Measurements from ENCODE around the gene ROCK1. TPM values are rescaled to one million over a fixed set of nuclear protein-coding genes. Genes with fewer than 3 reads are reported as not detected.

Gene ROCK1
- total RNA-seq, 2 donors from 2014 or later, result 27.7 to 43.1 TPM

DNA sequence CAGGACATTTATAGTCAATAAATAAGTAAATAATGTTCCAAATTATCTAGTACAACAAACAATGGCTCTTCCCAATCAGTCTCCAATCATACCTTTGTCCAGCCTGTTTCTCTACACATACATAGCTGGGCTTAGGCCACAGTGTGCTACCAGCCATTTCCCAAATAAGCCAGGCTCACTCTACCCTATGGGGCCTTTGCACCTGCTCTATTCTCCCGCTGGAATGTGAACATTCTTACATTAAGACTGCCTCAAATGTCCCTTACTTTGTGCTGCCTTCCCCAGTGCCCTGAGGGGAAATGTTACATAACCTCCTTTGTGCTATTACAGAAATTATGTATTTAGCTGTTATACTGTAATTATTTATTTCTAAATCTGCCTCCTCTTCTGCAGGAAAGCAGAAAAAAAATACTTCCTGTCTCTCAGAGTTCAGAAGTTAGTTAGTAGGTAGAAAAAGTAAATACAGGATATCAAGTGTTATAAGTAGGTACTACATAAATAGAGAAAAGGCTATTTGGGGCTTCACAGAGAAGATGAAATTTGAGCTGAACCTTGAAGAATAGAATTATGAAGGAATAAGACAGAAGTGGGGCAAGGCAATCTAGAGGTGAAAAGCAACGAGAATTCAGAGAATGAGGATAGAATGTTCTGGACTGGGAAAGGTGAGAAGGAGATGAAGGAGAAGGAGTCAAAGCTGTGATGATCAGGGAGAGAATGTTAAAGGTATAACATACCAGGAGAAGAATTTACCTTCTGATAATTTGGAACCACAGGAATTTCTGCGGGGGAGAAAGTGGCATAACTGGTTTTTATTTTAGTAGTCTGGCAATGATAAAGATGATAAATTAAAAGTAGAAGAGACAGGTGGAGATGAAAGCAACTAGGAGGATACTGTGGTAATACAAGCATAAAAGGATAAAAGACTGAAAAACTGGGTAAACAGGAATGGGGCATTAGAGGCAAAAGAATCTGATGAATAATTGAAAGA, 37.0 kb downstream of the ROCK1 start:
- no peaks in the 10 kb centered on the region for H3K27me3 ChIP-seq
- TF ChIP-seq CTCF (IDR thresholded peaks at IDR 0.05), result no peak
- no peak for TF ChIP-seq POLR2A (IDR thresholded peaks at IDR 0.05)
- intact Hi-C loops (cut with DNase I), result no loop called here
- 38 to 43% methylated on average over 3 of the region's 3 CpGs for WGBS, 2 donors
- H3K27ac ChIP-seq, result peak overlapping the region in 1 of 4 donors; percentile 54
- H3K9me3 ChIP-seq, result no peaks in the 10 kb centered on the region
- no peak overlapping the region for H3K4me3 ChIP-seq
- no peaks in the 10 kb centered on the region for H3K36me3 ChIP-seq (replicated peaks in 1 of 2; ENCODE audit: insufficient read depth in 1 of 2, low read depth in 2 of 2)
- peaks cover 48% of the 10 kb centered on the region for H3K4me1 ChIP-seq
- peak; percentile 27 for ATAC-seq
- DNase-seq, result no peak

- no peak for DNase-seq
- Histone ChIP-seq H3K36me3 (replicated peaks in 1 of 2; ENCODE audit: insufficient read depth in 1 of 2, low read depth in 2 of 2) (no peaks in the 10 kb centered on the region), H3K27me3 (no peaks in the 10 kb centered on the region), H3K4me3 (no peak overlapping the region), H3K9me3 (no peaks in the 10 kb centered on the region), H3K27ac (no peak overlapping the region), H3K4me1 (peaks cover 34% of the 10 kb centered on the region)
- ATAC-seq, result no peak
- no peak for TF ChIP-seq CTCF (IDR thresholded peaks at IDR 0.05)
- no peak for TF ChIP-seq POLR2A (IDR thresholded peaks at IDR 0.05)
- intact Hi-C loops (cut with DNase I), result no loop called here
These were observed 38.4 kb downstream of the ROCK1 start for GRCh38 chr18:21073180-21073579.

GRCh38 chr18:21071071-21071470, 40.5 kb downstream of the ROCK1 start:
- H3K27me3 ChIP-seq, result no peaks in the 10 kb centered on the region
- H3K27ac ChIP-seq, result no peak overlapping the region
- 95 to 96% methylated on average over 4 of the region's 4 CpGs for WGBS, 2 donors
- peaks cover 24% of the 10 kb centered on the region for H3K4me1 ChIP-seq
- intact Hi-C loops (cut with DNase I), result no loop called here
- H3K36me3 ChIP-seq (replicated peaks in 1 of 2; ENCODE audit: insufficient read depth in 1 of 2, low read depth in 2 of 2), result no peaks in the 10 kb centered on the region
- no peak for DNase-seq
- ATAC-seq, result no peak
- no peak for TF ChIP-seq CTCF (IDR thresholded peaks at IDR 0.05)
- no peak for TF ChIP-seq POLR2A (IDR thresholded peaks at IDR 0.05)
- no peak overlapping the region for H3K4me3 ChIP-seq
- H3K9me3 ChIP-seq, result no peaks in the 10 kb centered on the region

- no peaks in the 10 kb centered on the region for H3K9me3 ChIP-seq
- 71 to 87% methylated on average over 1 of the region's 1 CpG for WGBS, 2 donors
- ATAC-seq (no peak), DNase-seq (no peak)
- intact Hi-C loops (cut with DNase I), result no loop called here
- H3K36me3 ChIP-seq (replicated peaks in 1 of 2; ENCODE audit: insufficient read depth in 1 of 2, low read depth in 2 of 2), result no peaks in the 10 kb centered on the region
- H3K27me3 ChIP-seq, result no peaks in the 10 kb centered on the region
- H3K4me3 ChIP-seq, result no peak overlapping the region
- TF ChIP-seq CTCF (IDR thresholded peaks at IDR 0.05) (no peak), POLR2A (IDR thresholded peaks at IDR 0.05) (no peak)
- no peak overlapping the region for H3K27ac ChIP-seq
- peaks cover 10% of the 10 kb centered on the region for H3K4me1 ChIP-seq
These were observed 42.1 kb downstream of the ROCK1 start for GRCh38 chr18:21069468-21069867.

DNA sequence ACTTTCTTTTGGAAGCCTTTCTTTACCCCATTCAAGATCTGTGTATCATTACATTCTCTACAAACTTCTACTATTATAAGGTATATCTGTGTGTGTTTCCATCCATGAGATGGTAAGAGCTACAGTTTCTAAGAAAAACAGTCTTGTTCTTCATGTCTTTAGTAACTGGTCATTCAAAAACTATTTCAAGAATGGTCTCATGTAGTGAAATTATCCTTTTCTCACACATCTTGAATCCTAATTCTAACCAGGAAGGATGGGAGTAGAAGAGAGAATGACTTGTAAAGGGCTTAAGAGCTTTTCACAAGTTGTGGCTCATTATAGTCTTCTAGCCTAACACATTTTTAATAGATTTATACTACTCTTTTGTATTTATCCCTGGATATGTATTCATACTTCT, 47.3 kb downstream of the ROCK1 start:
- H3K36me3 ChIP-seq (replicated peaks in 1 of 2; ENCODE audit: insufficient read depth in 1 of 2, low read depth in 2 of 2), result no peaks in the 10 kb centered on the region
- no peak for DNase-seq
- ATAC-seq, result no peak
- no peaks in the 10 kb centered on the region for H3K27me3 ChIP-seq
- H3K4me1 ChIP-seq, result no peaks in the 10 kb centered on the region
- TF ChIP-seq POLR2A (IDR thresholded peaks at IDR 0.05) (no peak), CTCF (IDR thresholded peaks at IDR 0.05) (no peak)
- H3K27ac ChIP-seq, result no peak overlapping the region
- H3K9me3 ChIP-seq, result no peaks in the 10 kb centered on the region
- intact Hi-C loops (cut with DNase I), result no loop called here
- no peak overlapping the region for H3K4me3 ChIP-seq

All from body of pancreas (tissue), 4 donors.